Mucosa of descending colon (tissue), 3 donors: ENCODE measurements around the gene FUT8. TPM values are rescaled to one million over a fixed set of nuclear protein-coding genes. Genes with fewer than 3 reads are reported as not detected.

Experiments
- ATAC-seq: fragments of 200-7000 bp; cut with Tn5 transposase; one replicate; pipeline ENCODE4 v1.9.1; 2020; ENCODE audit warnings: mild to moderate bottlenecking, moderate library complexity
- DNase-seq, 3 donors: peaks; one replicate each; pipeline ENCODE4 v3.0.0-alpha.2; 2020
- H3K36me3 ChIP-seq: fragments of 200-600 bp; one replicate; pipeline ENCODE4 v1.8.0; 2021; ENCODE audit warnings: low read depth, mild to moderate bottlenecking
- H3K4me1 ChIP-seq: fragments of 200-600 bp; one replicate; pipeline ENCODE4 v1.8.0; 2021; ENCODE audit warnings: low read depth, mild to moderate bottlenecking
- H3K4me3 ChIP-seq: fragments of 200-600 bp; one replicate; pipeline ENCODE4 v1.8.0; 2021; ENCODE audit warnings: mild to moderate bottlenecking
- H3K9me3 ChIP-seq: fragments of 200-600 bp; one replicate; pipeline ENCODE4 v1.8.0; 2021; ENCODE audit warnings: mild to moderate bottlenecking
- intact Hi-C, 2 donors: fragments of 100-400 bp; cut with DNase I in 1 of 2; cut with micrococcal nuclease in 1 of 2; formaldehyde crosslinking; loops; one replicate each; pipeline versions ENCODE4 v1.11.0 to v1.11.1; 2022; cut with DNase I, micrococcal nuclease
- total RNA-seq, 3 donors: library from RNA; stranded (reverse); fragmentation: NEBNext Ultra II Directional in 2 of 3; extraction: Animal tissue kit (Norgen Biotek cat#: 25700) in 2 of 3; gene quantifications; one replicate each; pipeline versions ENCODE4 v1.2.1 to v1.2.4, GENCODE V29; 2021 to 2023
- TF ChIP-seq, protein P1 (sequence below): fragments of 200-600 bp; IDR thresholded peaks from one replicate; pipeline ENCODE4 v1.8.0; 2022; ENCODE audit warnings: antibody characterized with exemption, mild to moderate bottlenecking
- donor health status: DM: no; HTN: no; CAD: no; lungs with moderate emphysema.
- donor health status: DM: no; HTN: no; CAD: no.
- donor health status: DM: no; HTN: yes; CAD: no.

Gene FUT8
- total RNA-seq, 3 donors from 2014 or later: 24.7 to 38.1 (median 32.2) TPM

DNA sequence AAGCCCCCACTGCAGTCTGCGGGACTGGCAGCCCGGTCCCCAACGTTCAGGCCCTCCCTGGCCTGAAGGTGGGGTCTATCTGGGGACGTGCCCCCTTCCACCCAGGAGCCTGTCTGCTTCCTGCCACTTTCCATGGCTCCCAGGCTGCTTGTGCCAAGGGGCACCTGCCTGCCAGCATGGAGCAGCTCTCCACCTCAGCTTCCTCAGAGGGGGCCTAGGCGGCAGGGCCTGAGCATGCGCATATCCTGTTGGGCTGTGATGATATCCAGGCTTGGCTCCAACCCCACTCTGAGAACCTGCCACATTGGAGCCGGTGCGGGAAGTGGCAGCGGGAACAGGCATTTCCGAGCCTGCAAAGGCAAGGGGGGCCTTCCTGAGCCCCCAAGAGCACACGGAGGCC is 57.4 kb downstream of the FUT8 start:
- TF ChIP-seq, protein P1, sequence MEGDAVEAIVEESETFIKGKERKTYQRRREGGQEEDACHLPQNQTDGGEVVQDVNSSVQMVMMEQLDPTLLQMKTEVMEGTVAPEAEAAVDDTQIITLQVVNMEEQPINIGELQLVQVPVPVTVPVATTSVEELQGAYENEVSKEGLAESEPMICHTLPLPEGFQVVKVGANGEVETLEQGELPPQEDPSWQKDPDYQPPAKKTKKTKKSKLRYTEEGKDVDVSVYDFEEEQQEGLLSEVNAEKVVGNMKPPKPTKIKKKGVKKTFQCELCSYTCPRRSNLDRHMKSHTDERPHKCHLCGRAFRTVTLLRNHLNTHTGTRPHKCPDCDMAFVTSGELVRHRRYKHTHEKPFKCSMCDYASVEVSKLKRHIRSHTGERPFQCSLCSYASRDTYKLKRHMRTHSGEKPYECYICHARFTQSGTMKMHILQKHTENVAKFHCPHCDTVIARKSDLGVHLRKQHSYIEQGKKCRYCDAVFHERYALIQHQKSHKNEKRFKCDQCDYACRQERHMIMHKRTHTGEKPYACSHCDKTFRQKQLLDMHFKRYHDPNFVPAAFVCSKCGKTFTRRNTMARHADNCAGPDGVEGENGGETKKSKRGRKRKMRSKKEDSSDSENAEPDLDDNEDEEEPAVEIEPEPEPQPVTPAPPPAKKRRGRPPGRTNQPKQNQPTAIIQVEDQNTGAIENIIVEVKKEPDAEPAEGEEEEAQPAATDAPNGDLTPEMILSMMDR: no peak
- ATAC-seq: no peak
- H3K4me3 ChIP-seq: no peak overlapping the region

DNA sequence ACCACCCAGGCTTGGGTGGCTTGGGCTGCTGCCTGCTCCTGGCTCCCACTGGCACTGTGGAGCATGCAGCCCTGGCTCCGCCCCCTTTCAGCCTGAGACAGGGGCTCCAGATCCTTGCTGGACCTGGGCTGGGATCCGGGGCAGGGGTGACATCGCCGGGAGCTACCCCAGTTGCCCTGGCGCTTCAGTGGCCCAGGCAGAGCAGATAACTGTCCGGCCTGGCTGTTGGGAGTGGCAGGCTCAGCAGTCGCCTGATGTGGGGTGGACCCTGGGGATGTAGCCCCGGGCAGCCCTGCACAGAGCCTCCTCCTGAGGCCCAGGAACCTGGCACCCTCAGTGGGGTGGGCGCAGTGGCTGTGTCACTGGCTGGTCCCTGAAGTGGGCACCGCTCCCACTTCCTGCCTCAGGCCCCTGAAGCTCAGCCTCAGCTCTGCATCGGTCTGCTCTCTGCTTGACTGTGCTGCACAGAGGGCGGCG is 57.9 kb downstream of the FUT8 start:
- ATAC-seq: no peak
- DNase-seq: peak in 1 of 3 donors; percentile 22
- Histone ChIP-seq H3K4me1 (no peaks in the 10 kb centered on the region), H3K4me3 (no peak overlapping the region), H3K9me3 (no peaks in the 10 kb centered on the region), H3K36me3 (no peaks in the 10 kb centered on the region)
- intact Hi-C loops: no loop called here
- TF ChIP-seq, protein P1: no peak

More for the DNA sequence above, 57.4 kb downstream of the FUT8 start:
- no peak for DNase-seq
- no peaks in the 10 kb centered on the region for H3K9me3 ChIP-seq
- H3K4me1 ChIP-seq: no peaks in the 10 kb centered on the region
- intact Hi-C loops: no loop called here
- H3K36me3 ChIP-seq: no peaks in the 10 kb centered on the region

DNA sequence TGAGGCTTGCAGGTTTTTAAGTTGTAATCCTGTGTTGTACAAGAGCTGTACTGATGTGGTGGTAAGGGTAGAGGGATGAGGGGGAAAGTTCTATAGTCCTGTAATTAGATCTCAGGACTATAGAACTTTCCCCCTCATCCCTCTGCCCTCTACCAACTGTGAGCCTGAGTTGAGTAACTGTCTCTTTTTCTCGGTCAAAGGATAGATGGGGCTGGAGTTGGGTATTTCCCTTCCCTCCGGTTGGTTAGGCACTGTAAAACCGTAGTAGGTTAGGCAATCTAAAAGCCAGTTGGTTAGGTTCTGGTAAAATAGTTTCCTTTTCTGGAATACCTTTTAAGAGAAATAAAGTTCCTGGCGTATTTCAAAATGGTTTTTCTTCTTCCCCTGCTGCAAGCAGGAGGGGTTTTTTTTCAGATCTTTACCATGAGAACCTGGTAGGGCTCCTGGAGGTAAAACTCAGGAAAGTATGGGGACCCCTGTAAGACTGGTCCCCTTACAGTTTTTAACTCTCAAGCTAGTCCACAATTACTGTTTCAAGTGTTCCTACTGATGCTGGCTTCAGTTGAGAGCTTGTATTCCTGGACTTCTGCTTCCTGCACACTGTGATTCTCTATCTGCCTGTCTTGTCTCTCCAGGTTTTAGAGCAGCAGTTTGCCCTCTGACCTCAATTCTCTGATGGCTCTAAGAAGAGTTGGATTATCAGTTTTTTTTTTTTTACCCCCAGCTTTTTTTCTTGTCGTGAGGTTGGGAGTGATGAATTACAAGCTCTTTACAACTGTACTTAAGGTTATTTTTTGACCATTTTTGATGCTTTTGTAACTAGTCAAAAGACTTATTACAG is 58.7 kb downstream of the FUT8 start:
- ATAC-seq: no peak

DNA sequence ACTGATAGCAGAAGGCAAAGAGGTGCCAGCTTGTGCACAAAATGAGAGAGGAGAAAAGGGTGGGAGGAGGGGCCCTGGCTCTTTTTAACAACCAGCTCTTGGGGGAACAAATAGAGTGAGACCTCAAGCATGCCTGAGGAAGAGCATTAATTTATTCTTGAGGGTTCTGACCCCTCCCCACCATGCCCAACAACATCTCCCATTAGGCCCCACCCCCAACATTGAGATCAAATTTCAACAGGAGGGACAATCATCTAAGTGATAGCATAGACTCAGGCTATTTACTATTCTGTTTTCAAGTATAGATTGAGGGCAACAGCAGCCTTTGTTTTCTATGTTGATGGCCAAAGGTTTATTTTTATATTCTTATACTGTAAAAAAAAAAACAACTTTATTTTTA is 59.7 kb downstream of the FUT8 start:
- Histone ChIP-seq H3K4me3 (no peak overlapping the region), H3K36me3 (no peaks in the 10 kb centered on the region), H3K4me1 (no peaks in the 10 kb centered on the region), H3K9me3 (no peaks in the 10 kb centered on the region)
- intact Hi-C loops: no loop called here
- ATAC-seq: no peak
- DNase-seq: no peak
- TF ChIP-seq, protein P1: no peak

More for the DNA sequence above, 58.7 kb downstream of the FUT8 start:
- TF ChIP-seq, protein P1: no peak
- no peak overlapping the region for H3K4me3 ChIP-seq
- intact Hi-C loops: no loop called here
- no peak for DNase-seq
- H3K36me3 ChIP-seq: no peaks in the 10 kb centered on the region
- H3K4me1 ChIP-seq: no peaks in the 10 kb centered on the region
- H3K9me3 ChIP-seq: no peaks in the 10 kb centered on the region

DNA sequence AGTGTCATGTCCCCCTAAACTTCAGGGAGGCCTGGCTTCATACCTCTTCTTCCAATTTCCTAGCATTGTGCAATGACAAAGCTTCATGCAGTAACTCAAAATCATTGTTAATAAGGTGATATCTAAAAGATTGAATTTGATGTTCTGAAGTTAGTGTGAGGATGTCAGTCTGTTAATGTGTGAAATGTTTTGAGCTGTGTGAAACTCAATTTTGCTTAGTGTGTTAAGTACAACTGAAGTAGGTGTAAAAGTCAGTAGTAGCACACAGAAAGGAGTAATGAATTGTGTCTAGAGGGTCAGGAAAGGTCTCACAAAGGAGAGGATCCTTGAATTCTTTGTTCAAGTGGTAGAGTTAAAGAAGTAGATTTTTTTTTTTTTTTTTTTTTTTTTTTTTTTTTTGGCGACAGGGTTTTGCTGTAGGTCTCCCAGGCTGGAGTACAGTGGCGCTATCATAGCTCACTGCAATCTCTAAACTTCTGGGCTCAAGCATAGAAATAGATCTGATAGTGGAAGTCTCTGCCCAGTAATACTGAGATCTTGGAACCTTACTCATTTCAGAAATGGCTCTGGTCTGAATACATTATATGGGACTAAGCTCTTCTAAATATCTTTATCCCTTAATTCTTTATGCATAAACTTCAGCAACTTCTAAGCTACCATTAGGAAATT is 63.9 kb downstream of the FUT8 start:
- no peak overlapping the region for H3K4me3 ChIP-seq
- ATAC-seq (no peak), DNase-seq (no peak)
- TF ChIP-seq, protein P1: no peak
- intact Hi-C loops: no loop called here
- peaks cover 5% of the 10 kb centered on the region for H3K4me1 ChIP-seq
- no peaks in the 10 kb centered on the region for H3K36me3 ChIP-seq
- no peaks in the 10 kb centered on the region for H3K9me3 ChIP-seq
